AG10803 (cell line): ENCODE measurements around the gene SACS.
A peak's percentile ranks its signal among the peaks of the same experiment; 100 is the strongest.

Experiments
- DNase-seq: peaks from one replicate; pipeline ENCODE4 v3.0.0; 2010; ENCODE audit warnings: low read depth
- H3K4me3 ChIP-seq: 2 replicates; pipeline ENCODE4 v1.5.1; 2011; ENCODE audit warnings: mild to moderate bottlenecking, low read length, control low read depth
- TF ChIP-seq, protein P1 (sequence below): conservative IDR thresholded peaks from 2 replicates; pipeline ENCODE4 v1.5.1; 2011; ENCODE audit warnings: mild to moderate bottlenecking, low read length, control low read depth, inconsistent platforms

Gene SACS

DNA sequence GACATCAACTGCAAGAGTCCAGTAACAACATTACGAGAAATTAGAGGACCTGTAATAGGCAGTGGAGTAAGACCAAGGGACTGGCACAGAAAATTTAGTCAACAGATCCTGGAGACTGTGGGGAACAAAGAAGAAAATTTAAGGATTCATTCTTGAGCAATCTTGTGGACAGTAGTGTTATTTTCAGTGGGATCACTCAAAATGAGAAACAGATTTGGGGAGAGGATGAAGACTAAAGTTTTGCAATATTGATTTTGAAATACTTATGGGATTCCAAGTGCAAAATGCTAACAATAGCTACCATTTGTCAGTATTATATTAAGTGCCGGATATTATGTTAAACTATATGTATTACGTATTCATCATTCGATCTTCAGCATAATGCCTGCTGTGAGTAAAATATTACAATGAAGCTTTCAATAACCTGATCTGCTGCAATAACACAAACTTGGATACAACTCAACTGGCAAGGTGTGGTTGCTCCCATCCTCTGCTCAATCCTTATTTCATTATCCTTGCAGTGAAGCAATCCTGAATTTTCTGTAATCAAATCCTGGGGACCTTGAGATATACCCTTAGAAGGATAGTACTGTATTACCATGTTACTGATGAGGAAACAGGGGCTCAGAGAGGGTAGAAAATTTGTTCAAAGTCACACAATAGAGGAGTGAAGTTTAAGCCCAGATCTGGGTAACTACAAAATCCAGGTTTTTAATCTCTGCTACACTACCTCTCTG, 84.2 kb downstream of the SACS start:
- TF ChIP-seq, protein P1, sequence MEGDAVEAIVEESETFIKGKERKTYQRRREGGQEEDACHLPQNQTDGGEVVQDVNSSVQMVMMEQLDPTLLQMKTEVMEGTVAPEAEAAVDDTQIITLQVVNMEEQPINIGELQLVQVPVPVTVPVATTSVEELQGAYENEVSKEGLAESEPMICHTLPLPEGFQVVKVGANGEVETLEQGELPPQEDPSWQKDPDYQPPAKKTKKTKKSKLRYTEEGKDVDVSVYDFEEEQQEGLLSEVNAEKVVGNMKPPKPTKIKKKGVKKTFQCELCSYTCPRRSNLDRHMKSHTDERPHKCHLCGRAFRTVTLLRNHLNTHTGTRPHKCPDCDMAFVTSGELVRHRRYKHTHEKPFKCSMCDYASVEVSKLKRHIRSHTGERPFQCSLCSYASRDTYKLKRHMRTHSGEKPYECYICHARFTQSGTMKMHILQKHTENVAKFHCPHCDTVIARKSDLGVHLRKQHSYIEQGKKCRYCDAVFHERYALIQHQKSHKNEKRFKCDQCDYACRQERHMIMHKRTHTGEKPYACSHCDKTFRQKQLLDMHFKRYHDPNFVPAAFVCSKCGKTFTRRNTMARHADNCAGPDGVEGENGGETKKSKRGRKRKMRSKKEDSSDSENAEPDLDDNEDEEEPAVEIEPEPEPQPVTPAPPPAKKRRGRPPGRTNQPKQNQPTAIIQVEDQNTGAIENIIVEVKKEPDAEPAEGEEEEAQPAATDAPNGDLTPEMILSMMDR: no peak
- peak; percentile 89 for DNase-seq
- H3K4me3 ChIP-seq: no peak overlapping the region

DNA sequence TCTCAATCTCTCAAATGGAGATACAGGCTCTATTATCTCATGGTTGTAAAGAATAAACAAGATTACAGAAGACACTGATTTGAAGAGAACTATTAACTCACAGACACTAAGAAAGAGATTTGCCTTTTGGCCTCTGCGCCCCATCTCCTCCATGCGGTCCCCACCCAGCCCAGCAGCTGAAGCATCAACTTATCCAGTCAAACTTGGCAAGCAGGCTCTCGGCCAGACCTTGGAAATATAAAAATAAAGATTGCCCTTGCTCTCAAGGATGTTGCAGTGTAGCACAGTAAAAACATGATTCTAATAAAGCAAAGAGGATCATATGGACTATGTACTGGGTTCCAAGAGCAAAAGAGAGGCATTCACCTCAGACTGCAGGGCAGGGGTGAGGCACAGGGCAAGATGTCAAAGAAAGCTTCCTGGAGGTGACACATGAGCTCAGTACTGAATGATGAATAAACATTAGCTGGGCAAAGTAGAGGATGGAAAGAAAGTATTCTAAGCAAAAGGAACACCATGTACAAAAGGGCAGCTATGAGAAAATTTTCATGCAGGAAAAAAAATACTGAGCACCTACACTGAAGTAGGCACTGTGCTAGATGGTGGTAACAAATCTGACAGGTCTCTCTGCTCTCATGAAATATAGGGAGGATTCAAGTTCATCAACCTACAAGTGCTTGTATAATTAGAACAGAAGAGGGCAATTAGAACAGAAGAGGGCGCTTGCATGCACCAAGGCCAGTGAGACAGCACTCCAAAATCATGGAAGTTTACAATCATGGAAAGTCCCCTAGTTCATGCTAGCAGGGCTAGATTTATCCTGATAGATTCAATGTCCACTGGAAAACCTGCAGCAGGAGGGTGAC, 85.0 kb downstream of the SACS start:
- DNase-seq: peak; percentile 27
- no peak overlapping the region for H3K4me3 ChIP-seq
- TF ChIP-seq, protein P1: no peak

DNA sequence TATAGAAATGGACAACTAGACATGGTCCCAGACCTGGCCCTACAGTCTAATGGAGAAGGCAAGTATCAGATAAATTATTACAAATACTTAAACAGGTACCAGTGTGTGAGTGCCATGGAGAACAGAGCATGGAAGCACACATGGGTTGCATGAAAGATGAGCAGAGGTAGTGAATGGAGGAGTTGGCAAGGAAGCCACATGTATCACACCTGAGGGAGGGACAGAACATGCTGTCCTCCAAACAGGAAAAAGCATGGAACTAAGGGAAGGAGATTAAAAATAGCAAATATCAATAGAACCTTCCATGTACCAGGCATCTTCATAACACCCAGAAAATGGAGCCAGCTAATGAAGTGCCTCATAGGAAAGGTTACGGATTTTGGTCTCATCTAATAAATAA, 85.9 kb downstream of the SACS start:
- DNase-seq: no peak
- TF ChIP-seq, protein P1: no peak
- no peak overlapping the region for H3K4me3 ChIP-seq

DNA sequence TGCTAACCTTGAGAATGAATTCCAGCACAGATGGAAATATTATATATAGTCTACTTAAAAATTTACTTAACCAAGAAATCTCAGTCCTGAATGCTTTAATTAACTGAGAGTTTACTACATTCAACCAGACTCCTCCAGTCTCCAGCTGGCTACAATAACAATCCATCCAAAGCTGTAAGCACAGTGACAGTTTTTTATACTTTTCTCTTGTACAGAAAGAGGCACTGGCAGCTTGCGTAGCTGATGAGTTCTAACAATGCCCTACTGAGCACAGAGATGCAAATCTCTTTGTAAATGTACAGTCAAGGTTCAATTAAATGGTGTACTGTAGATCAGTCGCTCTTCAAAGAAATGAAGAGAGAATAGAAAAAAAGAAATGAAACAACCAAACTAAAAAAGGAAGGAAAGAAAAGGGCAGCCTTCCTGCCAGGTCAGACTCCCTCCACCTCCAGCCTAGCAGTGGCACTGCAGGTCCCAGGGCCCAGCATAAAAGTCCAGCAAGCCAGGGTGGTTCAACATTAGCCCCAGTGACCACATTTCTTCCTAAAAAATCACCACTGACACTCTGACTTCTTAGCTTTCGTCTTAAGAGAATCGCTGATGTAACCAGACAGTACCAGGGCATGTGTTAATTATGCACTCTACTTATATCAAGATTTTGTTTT, 88.4 kb downstream of the SACS start:
- no peak for DNase-seq
- TF ChIP-seq, protein P1: no peak
- no peak overlapping the region for H3K4me3 ChIP-seq

DNA sequence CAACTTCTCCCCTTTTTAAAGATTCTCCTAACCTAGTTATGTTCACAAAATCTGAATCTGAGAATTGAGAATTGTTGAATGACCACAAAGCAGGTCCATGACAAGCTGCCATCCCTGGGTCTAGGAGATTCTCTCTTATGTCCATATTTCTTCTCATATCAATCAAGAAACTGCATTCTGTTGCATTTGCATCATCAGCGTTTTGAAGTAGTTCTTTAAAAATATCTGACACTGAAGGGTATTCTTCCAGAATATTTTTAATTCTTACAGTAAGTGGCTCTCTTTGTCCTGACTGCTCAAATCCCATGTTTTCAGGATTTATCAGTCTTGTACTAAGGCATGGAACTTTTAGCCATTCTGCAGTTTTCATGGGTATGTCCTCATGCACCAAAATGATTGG, 94.3 kb downstream of the SACS start:
- no peak overlapping the region for H3K4me3 ChIP-seq
- TF ChIP-seq, protein P1: no peak
- no peak for DNase-seq

DNA sequence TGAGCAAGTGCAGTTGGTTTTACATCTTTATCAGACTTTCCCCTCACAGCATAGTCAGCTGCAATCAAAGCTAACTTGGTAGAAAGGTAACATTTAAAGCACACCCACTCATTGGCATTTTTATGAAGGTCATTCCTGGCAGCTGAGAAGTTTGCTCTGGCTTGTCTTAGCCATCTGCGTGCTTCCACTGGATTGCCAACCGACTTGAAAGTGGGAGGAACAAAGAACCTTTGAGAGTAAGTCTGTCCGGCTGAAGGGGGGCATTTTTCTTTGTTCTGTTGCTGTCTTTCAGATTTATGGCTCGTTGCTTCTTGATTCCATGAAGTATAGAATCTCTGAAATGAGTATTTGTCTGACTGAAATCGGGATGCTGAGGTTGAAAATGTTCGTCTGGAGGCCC, 103.1 kb downstream of the SACS start:
- TF ChIP-seq, protein P1: no peak
- no peak overlapping the region for H3K4me3 ChIP-seq
- DNase-seq: no peak
